K562 (cell line): ENCODE data around the gene TMEM178A. TPM values are rescaled to one million over a fixed set of nuclear protein-coding genes. Genes with fewer than 3 reads are reported as not detected.

Source experiments
- ATAC-seq: fragments of 200-7000 bp; cut with Tn5 transposase; 3 replicates; pipeline ENCODE4 v1.9.1; 2020; ENCODE audit warnings: moderate library complexity
- BruUV-seq: library from RNA; stranded (reverse); fragments of 400-500 nt; replicated peaks from 2 replicates; lab custom pipeline; 2021; lab: Mats Ljungman, UMichigan
- CTCF ChIA-PET: fragments of 300-600 bp; formaldehyde crosslinking; extraction: SDS; loops from one replicate; lab custom pipeline; 2021; ENCODE audit warnings: low intra/inter-chr PET ratio; lab: Yijun Ruan, JAX
- POLR2A ChIA-PET: fragments of 300-600, 350-650 bp; sonication (Branson Sonifier 250); formaldehyde crosslinking; extraction: SDS; loops from one replicate; lab custom pipeline; 2021; ENCODE audit warnings: antibody characterized with exemption, inconsistent platforms; lab: Yijun Ruan, JAX
- DNase-seq, 4 experiments: peaks; one replicate each; pipeline versions ENCODE4 v3.0.0 to v3.0.0-alpha.2; 2011 to 2018; ENCODE audit warnings: low spot score in 3 of 4, mixed read lengths in 3 of 4; ENCODE audit errors: extremely low read depth in 1 of 4
- FAIRE-seq: peaks from 2 replicates; lab custom pipeline; 2011; peaks lifted over from hg19 to GRCh38; lab: Jason Lieb, UNC
- H2AFZ ChIP-seq: 2 replicates; pipeline ENCODE4 v1.6.0; 2011; ENCODE audit warnings: low read depth, low read length, control low read depth, inconsistent platforms
- H3K27ac ChIP-seq: fragments of 200-600 bp; 3 replicates; pipeline ENCODE4 v1.8.0; 2011; ENCODE audit warnings: low read depth, mild to moderate bottlenecking, control low read depth, inconsistent platforms, low read length, moderate library complexity, mixed read lengths; ENCODE audit errors: extremely low read depth
- H3K27me3 ChIP-seq, 2 experiments: fragments of 300-600 bp in 1 of 2; 2 replicates in 1 of 2; 3 replicates in 1 of 2; pipeline versions ENCODE4 v1.6.0 to v1.8.0; 2011; ENCODE audit warnings: inconsistent platforms in 2 of 2, low read length in 2 of 2, mild to moderate bottlenecking in 1 of 2, mixed read lengths in 1 of 2, moderate library complexity in 1 of 2; ENCODE audit not compliant: control insufficient read depth in 2 of 2, insufficient read depth in 2 of 2
- H3K36me3 ChIP-seq: fragments of 300-600 bp; 3 replicates; pipeline ENCODE4 v1.8.0; 2011; ENCODE audit warnings: mild to moderate bottlenecking, low read length, inconsistent platforms; ENCODE audit not compliant: control insufficient read depth, insufficient read depth
- H3K4me1 ChIP-seq, 2 experiments: fragments of 200-600 bp in 1 of 2; replicated peaks in 1 of 2; 2 replicates in 1 of 2; 3 replicates in 1 of 2; pipeline versions ENCODE4 v1.5.1 to v1.8.0; 2011; ENCODE audit warnings: inconsistent platforms in 2 of 2, low read length in 2 of 2, mild to moderate bottlenecking in 1 of 2, mixed read lengths in 1 of 2, moderate library complexity in 1 of 2; ENCODE audit not compliant: control insufficient read depth in 2 of 2, insufficient read depth in 2 of 2
- H3K4me2 ChIP-seq: 2 replicates; pipeline ENCODE4 v1.6.1; 2011; ENCODE audit warnings: low read length, control low read depth, inconsistent platforms, mixed read lengths; ENCODE audit not compliant: insufficient read depth
- H3K4me3 ChIP-seq: fragments of 200-600 bp; sonication (generic), shearing (Covaris generic); 2 replicates; pipeline ENCODE4 v1.5.1; 2016; ENCODE audit warnings: control low read depth, inconsistent platforms
- H3K79me2 ChIP-seq: fragments of 200-600 bp; 3 replicates; pipeline ENCODE4 v1.8.0; 2011; ENCODE audit warnings: low read length, inconsistent platforms; ENCODE audit not compliant: control insufficient read depth, insufficient read depth
- H3K9ac ChIP-seq, 2 experiments: 2 replicates each; pipeline versions ENCODE4 v1.6.0 to v1.6.1; 2011; ENCODE audit warnings: low read depth in 2 of 2, low read length in 2 of 2, control low read depth in 1 of 2, inconsistent platforms in 1 of 2, mild to moderate bottlenecking in 1 of 2, mixed read lengths in 1 of 2; ENCODE audit not compliant: insufficient read depth in 1 of 2
- H3K9me1 ChIP-seq: one replicate; pipeline ENCODE4 v1.6.0; 2011; ENCODE audit warnings: inconsistent platforms, mild to moderate bottlenecking, low read length, moderate library complexity; ENCODE audit not compliant: control insufficient read depth, insufficient read depth
- H3K9me3 ChIP-seq: replicated peaks from 2 replicates; pipeline ENCODE4 v1.5.1; 2011; ENCODE audit warnings: low read depth, low read length, inconsistent platforms; ENCODE audit not compliant: control insufficient read depth, insufficient read depth
- H4K20me1 ChIP-seq: replicated peaks from 2 replicates; pipeline ENCODE4 v1.6.1; 2011; ENCODE audit warnings: low read length, inconsistent platforms, mixed read lengths; ENCODE audit not compliant: control insufficient read depth, insufficient read depth
- DNMT1 ChIP-seq: fragments of 450-650 bp; IDR thresholded peaks from 2 replicates; pipeline ENCODE4 v1.6.1; 2016; ENCODE audit warnings: antibody characterized with exemption, mild to moderate bottlenecking
- PML ChIP-seq: IDR thresholded peaks from 2 replicates; pipeline ENCODE4 v1.6.1; 2012; ENCODE audit warnings: low read length, inconsistent platforms
- SRSF7 ChIP-seq: fragments of 200-400 bp; formaldehyde crosslinking; optimal IDR thresholded peaks from 2 replicates; pipeline ENCODE3; 2017; ENCODE audit warnings: mild to moderate bottlenecking, low read depth, low read length
- ZNF589 ChIP-seq: fragments of 200-800 bp; sonication (Bioruptor generic); IDR thresholded peaks from 2 replicates; pipeline ENCODE4 v1.6.1; 2016; ENCODE audit warnings: low read depth, missing genetic modification characterization, missing compliant biosample characterization
- in situ Hi-C: fragments of 300-500 bp; cut with MboI; formaldehyde crosslinking; loops from 4 replicates; pipeline ENCODE4 v1.15.0; 2018; ENCODE audit warnings: inconsistent platforms, mixed read lengths
- intact Hi-C: fragments of 100-400 bp; cut with micrococcal nuclease; formaldehyde crosslinking; loops from 2 replicates; pipeline ENCODE4 v1.14.2; 2022
- polyA plus RNA-seq, 8 experiments: library from polyadenylated mRNA; depleted of rRNA in 4 of 8; stranded (reverse) in 5 of 8; unstranded in 3 of 8; fragments of >200 nt; fragmentation: Nextera tagmentation in 2 of 8; fragmentation: Illumina TruSeq in 1 of 8; extraction: Ambion mirVana in 2 of 8; extraction: Trizol in 1 of 8; gene quantifications; 2 replicates each; pipeline versions ENCODE4 v1.2.1 to v1.2.3, GENCODE V29; 2011 to 2014; ENCODE audit warnings: inconsistent platforms in 1 of 8, missing spikeins in 1 of 8
- total RNA-seq, 7 experiments: library from RNA; depleted of rRNA in 6 of 7; stranded (reverse); fragments of >200 nt in 6 of 7; fragmentation: Illumina TruSeq in 2 of 7; extraction: Trizol in 2 of 7; gene quantifications; 2 replicates each; pipeline versions ENCODE4 v1.2.1 to v1.2.3, GENCODE V29; 2011 to 2021; ENCODE audit warnings: low replicate concordance in 1 of 7
- TF ChIP-seq, protein P1 (sequence below): fragments of 450-650 bp; IDR thresholded peaks from 2 replicates; pipeline ENCODE4 v1.6.1; 2017; ENCODE audit warnings: antibody characterized with exemption, mild to moderate bottlenecking
- TF ChIP-seq, protein P2 (sequence below): fragments of 250-450 bp; sonication (Bioruptor Pico); IDR thresholded peaks from 2 replicates; pipeline ENCODE4 v1.5.0; 2020; ENCODE audit warnings: mild to moderate bottlenecking
- TF ChIP-seq, protein P3 (sequence below): fragments of 450-650 bp; IDR thresholded peaks from 2 replicates; pipeline ENCODE4 v1.6.1; 2018; ENCODE audit not compliant: partially characterized antibody

The TMEM178A gene
- total and polyA plus RNA-seq, 9 of the 15 experiments (the other 6 are each of a cell fraction or from before 2014, with no cell fraction given), result 0.04 to 0.17 TPM; not detected in 7

DNA sequence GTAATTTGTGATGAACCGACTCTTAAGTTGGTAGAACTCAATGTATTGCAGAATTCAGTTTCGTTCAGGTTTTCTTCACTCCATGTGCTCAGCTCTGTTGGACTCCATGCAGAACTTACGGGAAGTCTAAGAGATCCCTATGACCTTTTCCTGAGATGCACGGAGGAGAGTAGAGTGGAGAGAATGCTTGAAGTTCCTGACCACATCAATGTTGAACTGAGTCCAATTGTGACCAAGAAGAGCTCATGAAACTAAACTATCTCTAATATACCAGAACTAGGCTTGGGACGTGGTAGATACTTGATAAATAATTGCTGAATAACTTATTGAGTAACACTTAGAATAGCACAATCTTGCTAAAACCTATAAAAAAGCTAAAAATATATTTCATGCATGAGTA is 47.2 kb downstream of the TMEM178A start (continued):
- TF ChIP-seq, protein P1, sequence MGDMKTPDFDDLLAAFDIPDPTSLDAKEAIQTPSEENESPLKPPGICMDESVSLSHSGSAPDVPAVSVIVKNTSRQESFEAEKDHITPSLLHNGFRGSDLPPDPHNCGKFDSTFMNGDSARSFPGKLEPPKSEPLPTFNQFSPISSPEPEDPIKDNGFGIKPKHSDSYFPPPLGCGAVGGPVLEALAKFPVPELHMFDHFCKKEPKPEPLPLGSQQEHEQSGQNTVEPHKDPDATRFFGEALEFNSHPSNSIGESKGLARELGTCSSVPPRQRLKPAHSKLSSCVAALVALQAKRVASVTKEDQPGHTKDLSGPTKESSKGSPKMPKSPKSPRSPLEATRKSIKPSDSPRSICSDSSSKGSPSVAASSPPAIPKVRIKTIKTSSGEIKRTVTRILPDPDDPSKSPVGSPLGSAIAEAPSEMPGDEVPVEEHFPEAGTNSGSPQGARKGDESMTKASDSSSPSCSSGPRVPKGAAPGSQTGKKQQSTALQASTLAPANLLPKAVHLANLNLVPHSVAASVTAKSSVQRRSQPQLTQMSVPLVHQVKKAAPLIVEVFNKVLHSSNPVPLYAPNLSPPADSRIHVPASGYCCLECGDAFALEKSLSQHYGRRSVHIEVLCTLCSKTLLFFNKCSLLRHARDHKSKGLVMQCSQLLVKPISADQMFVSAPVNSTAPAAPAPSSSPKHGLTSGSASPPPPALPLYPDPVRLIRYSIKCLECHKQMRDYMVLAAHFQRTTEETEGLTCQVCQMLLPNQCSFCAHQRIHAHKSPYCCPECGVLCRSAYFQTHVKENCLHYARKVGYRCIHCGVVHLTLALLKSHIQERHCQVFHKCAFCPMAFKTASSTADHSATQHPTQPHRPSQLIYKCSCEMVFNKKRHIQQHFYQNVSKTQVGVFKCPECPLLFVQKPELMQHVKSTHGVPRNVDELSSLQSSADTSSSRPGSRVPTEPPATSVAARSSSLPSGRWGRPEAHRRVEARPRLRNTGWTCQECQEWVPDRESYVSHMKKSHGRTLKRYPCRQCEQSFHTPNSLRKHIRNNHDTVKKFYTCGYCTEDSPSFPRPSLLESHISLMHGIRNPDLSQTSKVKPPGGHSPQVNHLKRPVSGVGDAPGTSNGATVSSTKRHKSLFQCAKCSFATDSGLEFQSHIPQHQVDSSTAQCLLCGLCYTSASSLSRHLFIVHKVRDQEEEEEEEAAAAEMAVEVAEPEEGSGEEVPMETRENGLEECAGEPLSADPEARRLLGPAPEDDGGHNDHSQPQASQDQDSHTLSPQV, result no peak

DNA sequence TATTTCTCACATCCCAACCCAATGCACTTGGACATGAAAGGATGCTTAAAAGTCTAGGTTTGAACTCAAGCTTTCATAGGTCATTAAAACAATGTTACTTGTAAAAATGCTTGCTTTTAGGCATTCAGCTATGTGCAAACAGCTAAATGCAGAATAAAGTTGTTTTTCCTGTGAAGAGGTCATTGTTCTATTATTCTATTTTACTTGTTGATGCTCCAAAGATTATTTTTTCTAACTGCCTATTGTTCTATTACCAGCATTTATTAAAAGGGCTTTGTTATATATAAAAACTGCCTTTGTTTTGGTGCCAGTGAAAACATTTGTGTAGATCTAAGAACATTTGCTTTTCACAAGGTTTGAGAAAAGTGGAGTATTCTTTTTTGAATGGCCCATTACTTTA is 49.4 kb downstream of the TMEM178A start:
- FAIRE-seq (no peak), ATAC-seq (no peak), DNase-seq (no peak)
- in situ Hi-C loops (no loop called here), intact Hi-C loops (no loop called here)
- H3K9ac ChIP-seq, result no peak overlapping the region
- no TSS peak for BruUV-seq
- no peak overlapping the region for H3K4me2 ChIP-seq
- no peak overlapping the region for H3K27ac ChIP-seq
- no peaks in the 10 kb centered on the region for H4K20me1 ChIP-seq
- no peaks in the 10 kb centered on the region for H3K79me2 ChIP-seq
- H3K9me1 ChIP-seq, result no peaks in the 10 kb centered on the region
- ChIA-PET POLR2A (interaction anchor here (0.6 to 1.7 kb wide), 3 partner anchors 18 to 672 kb away, joined by 3 to 4 read pairs (median 3); no protein-coding TSS in a partner anchor), CTCF (no interaction called here)
- peaks cover 2 to 11% of the 10 kb centered on the region in 2 experiments; a peak in 4 of 5 replicates for H3K27me3 ChIP-seq
- H2AFZ ChIP-seq, result no peak overlapping the region
- TF ChIP-seq, protein P2, sequence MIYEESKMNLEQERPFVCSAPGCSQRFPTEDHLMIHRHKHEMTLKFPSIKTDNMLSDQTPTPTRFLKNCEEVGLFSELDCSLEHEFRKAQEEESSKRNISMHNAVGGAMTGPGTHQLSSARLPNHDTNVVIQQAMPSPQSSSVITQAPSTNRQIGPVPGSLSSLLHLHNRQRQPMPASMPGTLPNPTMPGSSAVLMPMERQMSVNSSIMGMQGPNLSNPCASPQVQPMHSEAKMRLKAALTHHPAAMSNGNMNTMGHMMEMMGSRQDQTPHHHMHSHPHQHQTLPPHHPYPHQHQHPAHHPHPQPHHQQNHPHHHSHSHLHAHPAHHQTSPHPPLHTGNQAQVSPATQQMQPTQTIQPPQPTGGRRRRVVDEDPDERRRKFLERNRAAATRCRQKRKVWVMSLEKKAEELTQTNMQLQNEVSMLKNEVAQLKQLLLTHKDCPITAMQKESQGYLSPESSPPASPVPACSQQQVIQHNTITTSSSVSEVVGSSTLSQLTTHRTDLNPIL (CRISPR knock-in tag), result no peak
- TF ChIP-seq DNMT1 (no peak), SRSF7 (no peak), PML (no peak), ZNF589 (no peak)
- TF ChIP-seq, protein P3, sequence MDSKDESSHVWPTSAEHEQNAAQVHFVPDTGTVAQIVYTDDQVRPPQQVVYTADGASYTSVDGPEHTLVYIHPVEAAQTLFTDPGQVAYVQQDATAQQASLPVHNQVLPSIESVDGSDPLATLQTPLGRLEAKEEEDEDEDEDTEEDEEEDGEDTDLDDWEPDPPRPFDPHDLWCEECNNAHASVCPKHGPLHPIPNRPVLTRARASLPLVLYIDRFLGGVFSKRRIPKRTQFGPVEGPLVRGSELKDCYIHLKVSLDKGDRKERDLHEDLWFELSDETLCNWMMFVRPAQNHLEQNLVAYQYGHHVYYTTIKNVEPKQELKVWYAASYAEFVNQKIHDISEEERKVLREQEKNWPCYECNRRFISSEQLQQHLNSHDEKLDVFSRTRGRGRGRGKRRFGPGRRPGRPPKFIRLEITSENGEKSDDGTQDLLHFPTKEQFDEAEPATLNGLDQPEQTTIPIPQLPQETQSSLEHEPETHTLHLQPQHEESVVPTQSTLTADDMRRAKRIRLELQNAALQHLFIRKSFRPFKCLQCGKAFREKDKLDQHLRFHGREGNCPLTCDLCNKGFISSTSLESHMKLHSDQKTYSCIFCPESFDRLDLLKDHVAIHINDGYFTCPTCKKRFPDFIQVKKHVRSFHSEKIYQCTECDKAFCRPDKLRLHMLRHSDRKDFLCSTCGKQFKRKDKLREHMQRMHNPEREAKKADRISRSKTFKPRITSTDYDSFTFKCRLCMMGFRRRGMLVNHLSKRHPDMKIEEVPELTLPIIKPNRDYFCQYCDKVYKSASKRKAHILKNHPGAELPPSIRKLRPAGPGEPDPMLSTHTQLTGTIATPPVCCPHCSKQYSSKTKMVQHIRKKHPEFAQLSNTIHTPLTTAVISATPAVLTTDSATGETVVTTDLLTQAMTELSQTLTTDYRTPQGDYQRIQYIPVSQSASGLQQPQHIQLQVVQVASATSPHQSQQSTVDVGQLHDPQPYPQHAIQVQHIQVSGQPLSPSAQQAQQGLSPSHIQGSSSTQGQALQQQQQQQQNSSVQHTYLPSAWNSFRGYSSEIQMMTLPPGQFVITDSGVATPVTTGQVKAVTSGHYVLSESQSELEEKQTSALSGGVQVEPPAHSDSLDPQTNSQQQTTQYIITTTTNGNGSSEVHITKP, result no peak
- H3K4me3 ChIP-seq, result no peak overlapping the region
- H3K36me3 ChIP-seq, result no peaks in the 10 kb centered on the region
- no peaks in the 10 kb centered on the region for H3K9me3 ChIP-seq
- H3K4me1 ChIP-seq, result no peaks in the 10 kb centered on the region
